Stimulated activated CD4-positive, alpha-beta T cell treated with anti-CD3 and anti-CD28 coated beads, Interleukin-12 subunit alpha, Interleukin-12 subunit beta, amount 100 ng/mL, for 48 hours (primary cell): ENCODE results near the gene RMDN3.

ENCODE experiments used
- DNase-seq, 3 donors: peaks; one replicate each; pipeline ENCODE4 v3.0.0-alpha.2; 2020; ENCODE audit warnings: low read depth in 2 of 3, low spot score in 1 of 3

RMDN3 gene, protein sequence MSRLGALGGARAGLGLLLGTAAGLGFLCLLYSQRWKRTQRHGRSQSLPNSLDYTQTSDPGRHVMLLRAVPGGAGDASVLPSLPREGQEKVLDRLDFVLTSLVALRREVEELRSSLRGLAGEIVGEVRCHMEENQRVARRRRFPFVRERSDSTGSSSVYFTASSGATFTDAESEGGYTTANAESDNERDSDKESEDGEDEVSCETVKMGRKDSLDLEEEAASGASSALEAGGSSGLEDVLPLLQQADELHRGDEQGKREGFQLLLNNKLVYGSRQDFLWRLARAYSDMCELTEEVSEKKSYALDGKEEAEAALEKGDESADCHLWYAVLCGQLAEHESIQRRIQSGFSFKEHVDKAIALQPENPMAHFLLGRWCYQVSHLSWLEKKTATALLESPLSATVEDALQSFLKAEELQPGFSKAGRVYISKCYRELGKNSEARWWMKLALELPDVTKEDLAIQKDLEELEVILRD

DNA sequence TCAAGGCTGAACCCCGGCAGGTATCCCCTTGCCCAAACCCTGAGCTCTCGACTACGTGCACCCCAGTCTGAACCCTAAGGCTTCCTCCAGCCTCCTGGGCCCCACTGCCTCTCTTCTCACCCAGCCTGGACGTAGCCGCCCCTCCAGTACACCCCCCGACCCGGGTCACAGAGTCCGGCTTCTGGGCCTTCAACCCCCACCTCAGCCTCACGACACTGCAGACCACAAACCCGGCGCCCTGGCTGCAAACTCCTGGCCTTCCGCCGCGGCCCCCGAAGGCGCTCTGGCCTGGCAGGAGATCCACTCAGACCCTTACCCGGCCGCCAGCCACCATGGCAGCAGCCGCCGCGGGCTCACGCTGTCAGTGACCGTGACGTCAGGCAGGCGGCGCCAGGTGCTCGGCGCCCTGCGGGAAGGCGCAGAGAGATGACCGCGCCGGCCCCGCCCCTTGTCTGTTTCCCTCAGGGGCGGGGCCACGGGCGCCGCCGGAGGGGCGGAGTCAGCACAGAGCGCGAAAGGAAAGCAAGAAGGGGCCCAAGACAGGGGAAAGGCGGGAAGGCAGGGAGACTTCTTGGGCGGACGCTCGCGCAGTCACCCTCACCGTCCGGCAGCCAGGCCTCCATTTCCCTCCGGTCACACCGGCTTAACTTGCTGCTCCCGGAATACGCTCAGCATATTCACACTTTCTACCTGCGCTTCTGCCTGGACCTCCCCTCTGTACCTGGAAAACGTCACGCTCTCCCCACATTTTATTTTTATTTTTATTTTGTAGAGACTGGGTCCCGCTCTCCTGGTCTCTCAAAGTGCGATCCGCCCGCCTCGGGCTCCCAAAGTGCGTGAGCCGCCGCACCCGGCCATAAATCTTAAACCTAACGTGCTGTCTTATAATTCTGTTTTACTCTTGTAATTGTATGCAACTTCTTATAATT, at the start of gene RMDN3:
Gene RMDN3 (minus strand): TSS at position 372 of the 929 bp plus-strand sequence. CDS start 471 bp downstream, outside the sequence.
- DNase-seq, result peak; percentile 89 to 92 (median 91)

DNA sequence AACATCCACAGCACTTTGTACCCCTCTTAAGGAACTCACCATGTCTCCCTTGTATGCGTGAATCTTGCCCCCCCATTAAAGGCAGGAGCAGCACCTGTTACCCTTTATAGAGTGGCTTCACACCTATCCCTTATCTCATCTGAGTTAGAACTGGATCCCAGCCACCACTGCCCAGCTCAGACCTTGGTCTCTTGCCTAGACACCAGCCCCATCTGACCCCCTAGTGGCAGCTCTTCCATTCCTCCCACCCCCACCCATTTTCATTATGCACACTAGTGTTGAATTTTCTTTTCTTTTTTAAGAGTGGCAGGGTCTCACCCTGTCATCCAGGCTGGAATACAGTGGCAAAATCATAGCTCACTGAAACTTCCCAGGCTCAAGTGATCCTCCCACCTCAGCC, 48.6 kb upstream of the RMDN3 start:
- no peak for DNase-seq

DNA sequence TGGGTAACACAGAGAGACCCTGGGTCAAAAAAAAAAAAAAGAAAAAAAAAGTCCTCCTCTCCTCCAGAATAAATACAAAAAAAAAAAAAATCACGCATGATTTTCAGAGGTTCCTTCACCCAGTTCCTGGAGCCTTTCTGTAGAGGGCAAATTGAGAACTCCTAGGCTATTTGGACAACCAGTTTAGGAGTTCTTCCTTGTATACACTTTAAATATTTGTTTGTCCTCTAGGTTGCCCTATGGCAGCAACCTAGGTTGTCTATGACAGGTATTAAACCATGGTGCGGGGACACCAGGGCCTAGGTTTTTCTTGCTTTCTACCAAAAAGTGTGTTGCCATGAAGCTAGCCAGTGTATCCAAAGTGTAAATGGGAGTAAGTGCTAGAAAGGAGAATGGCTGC, 48.0 kb upstream of the RMDN3 start:
- DNase-seq, result no peak

DNA sequence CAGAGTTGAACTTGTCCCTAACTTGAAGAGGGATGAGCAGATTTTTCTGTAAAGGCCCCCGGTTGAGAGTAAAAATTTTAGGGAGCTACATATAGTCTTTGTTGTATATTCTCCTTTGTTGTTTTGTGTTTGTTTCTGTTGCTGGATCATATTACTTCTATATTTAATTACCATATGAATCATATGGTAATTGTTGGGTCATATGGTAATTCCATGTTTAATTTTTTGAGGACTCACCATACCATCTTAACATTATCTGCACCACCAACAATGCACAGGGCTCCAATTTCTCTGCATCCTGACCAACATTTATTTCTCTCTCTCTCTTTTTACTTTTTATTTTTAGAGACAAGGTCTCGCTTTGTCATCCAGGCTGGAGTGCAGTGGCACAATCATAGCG, 44.5 kb upstream of the RMDN3 start:
- DNase-seq, result no peak

DNA sequence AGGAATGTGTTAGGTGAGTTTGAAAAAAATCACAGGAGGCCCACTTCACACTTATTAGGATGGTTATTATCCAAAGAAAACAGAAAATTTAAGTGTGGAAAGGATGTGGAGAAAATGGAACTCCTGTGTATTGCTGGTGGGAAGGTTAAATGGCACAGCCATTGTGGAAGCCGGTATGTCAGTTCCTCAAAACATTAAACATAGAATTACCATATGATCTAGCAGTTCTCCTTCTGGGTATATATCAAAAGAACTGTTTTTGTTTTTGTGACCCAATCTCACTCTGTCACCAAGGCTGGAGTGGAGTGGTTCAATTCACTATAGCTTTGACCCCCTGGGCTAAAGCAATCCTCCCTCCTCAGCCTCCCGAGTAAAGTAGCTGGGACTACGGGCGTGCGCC, 41.5 kb upstream of the RMDN3 start:
- no peak for DNase-seq

DNA sequence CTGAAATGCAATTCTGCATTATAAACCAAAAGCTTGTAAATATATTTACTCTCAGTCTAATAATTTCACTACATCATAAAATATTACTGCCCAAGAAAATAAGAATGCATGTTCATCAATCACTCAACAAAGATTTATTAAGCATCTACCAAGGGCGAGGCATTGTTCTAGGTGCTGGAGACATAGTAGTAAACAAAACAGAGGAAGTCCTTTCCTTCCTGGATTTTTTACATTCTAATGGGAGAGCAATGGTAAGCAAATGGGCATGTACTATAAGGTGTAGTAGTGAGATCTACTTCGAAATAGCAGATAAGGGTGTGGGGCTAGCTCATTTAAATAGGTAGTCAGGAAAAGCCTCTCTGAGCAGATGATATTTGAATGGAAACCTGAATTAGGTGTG, 41.0 kb upstream of the RMDN3 start:
- no peak for DNase-seq

DNA sequence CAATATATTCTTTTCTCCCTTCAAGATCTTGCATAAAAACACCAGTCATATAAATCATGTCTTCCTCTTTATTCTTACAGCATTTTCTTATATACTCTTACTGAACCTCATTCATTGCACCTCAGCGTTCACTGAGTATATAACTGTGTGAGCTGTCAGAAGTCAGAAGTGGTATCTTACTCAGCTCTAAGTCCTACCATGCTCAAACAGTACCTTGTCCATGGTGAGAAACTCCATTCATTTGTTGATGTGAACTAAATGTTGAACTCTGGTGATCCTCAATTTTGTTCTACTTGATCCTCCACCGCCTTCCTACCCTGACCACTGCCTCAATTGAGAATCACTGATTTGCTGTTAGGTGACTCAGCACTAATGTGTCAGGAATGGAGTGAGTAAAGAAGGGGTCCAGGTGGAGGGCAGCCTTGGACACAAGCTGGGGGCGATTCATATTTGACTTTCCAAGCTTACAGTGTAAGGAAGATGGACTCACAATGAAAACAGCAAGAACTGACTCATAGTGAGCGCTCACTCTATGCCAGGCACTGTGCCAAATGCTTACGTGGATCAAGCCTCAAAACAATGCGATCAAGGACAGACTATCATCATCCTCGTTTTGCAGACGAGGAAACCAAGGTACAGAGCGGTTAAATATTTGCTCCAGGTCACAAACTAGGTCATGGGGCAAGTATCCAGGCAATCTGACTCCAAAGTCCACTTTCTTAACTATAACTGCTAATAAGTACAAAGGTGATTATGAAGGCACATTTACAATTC, 38.3 kb upstream of the RMDN3 start:
- DNase-seq, result peak; percentile 25 to 29 (median 28)

DNA sequence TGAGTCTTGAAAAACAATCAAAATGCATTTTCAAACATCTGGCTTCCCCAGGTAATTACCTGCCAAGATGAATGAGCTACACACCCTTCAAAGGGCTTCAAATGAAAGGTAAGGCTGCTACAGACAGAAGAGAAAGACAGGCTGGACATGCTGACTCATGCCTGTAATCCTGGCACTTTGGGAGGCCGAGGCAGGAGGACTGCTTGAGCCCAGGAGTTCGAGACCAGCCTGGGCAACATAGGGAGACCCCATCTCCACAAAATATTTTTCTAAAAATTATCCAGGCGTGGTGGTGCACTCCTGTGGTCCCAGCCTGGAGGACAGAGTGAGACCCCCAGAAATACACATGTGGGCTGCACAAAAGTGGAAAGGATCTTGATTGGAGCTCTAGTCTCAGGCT, 37.3 kb upstream of the RMDN3 start:
- no peak for DNase-seq

DNA sequence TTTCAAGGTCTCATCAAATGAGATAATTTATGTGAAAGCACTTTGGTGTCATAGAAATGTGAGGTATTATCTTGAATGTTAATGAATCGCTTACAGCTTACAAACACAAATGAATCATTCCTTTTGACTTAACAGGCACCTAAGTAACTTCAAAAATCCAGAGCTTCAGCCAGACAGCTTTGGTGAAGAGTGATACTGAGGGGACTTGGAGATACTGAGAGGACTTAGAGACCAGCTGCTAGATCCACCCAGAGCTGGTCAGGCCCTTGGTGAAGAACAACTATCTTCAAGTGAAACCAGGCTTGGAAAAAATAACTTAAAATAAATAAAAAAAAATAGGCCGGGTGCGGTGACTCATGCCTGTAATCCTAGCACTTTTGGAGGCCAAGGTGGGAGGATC, 35.7 kb upstream of the RMDN3 start:
- DNase-seq, result no peak

DNA sequence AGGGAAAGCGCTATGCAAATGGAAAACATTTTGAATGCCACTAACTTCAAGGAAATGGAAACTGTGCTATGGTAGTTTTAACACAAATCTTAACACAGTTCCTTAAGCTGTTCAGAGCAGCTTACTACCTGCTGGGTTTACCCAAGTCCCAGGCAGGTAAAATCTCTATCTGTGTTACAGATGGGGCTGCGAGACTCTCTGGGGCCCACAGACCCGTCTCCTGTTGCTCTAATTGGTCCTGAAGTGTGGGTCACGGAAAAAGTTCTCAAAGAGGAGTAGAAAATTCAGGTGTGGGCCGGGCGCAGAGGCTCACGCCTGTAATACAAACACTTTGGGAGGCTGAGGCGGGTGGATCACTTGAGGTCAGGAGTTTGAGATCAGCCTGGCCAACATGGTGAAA, 34.9 kb upstream of the RMDN3 start:
- no peak for DNase-seq

DNA sequence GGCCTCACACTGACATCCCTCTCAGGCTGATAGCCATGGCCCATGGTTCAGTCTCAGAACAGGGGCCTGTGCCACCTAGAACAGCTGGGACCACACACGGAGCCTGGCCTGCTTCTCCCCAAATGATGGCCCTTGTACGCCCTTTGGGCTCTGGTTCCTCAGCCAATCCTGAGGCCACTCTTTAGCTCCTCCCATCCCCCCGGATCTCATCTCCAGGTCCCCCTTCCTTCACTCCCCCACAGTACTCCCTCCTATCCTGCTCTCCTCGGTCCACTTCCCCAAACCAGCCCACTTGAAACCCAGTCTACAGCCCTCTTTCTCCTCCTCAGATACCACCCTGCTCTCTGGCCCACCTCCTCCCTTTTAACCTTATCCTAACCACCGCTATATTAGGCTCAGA, 34.1 kb upstream of the RMDN3 start:
- DNase-seq, result no peak

DNA sequence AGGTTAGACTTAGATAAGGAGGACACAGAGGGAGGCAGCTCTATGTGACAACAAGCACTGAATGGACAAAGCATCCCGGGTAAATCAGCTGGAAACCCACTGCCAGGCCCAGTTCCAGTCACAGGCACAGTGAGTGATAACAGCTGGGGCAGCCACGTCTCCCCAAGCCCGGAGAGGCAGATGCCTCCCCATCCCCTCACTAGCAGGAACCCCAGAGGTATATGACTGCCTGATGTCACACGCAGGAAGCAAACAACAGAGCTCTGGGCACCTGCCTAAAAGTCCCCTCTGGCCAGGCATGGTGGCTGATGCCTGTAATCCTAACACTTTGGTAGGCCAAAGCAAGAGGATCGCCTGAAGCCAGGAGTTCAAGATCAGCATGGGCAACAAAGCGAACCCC, 32.9 kb upstream of the RMDN3 start:
- no peak for DNase-seq

DNA sequence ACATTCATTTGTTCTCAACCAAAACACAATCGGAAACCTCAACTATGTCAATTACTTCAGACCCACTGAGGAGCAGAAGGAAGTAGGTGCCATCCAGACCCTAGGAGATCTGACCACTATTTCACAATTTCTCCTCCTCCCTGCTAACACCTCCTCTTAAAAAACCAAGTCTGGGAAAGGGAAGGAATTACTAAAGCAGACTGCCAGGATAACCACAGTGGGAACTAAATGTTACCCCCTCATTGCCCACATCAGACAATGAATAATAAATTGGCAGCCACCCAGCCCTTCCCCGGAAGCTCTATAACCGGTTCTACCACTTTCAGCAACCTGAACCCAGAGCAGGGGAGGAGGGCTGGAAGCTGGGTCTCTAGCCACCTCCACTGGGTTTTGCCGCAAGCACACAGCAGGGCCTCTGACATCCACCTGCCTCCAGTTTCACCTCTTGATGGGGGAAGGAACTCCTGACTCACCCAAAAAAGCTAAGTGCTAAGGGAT, 32.3 kb upstream of the RMDN3 start:
- DNase-seq, result peak; percentile 47 to 56 (median 55)

DNA sequence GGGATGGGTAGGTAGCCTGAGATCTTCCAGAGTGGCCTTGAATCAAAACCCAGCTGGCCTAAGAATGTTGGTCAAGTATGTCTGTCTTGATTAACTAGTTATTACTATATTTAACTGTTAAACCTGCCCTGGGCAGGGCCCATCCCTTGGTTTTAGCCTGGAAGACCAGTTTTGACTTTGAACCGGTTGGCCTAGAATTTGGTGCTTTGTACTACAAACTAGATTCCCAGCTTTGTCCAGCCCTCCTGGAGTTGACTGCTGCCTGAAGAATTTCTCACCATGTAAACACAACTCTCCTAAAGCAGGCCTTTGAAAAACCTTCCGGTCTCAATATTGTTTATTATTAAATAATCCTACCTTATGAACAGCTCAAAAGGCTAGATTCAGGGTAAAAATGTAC, 30.8 kb upstream of the RMDN3 start:
- DNase-seq, result no peak

DNA sequence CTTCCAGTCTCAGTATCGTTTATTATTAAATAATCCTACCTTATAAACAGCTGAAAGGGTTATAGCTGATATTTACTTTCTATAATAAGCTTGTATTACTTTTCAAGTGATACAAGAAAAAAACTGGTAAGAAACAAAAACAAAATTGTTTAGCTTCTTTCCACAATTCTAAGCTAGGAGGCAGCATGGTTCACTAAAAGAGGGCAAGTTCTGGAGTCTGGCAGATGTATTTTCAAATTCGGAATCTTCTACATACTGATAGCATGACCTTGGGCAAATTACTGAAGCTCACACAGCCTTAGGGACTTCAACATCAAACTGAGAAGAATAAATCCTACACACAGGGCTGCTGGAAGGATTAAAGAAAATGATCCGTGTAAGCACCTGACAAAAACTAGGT, 30.1 kb upstream of the RMDN3 start:
- DNase-seq, result no peak

DNA sequence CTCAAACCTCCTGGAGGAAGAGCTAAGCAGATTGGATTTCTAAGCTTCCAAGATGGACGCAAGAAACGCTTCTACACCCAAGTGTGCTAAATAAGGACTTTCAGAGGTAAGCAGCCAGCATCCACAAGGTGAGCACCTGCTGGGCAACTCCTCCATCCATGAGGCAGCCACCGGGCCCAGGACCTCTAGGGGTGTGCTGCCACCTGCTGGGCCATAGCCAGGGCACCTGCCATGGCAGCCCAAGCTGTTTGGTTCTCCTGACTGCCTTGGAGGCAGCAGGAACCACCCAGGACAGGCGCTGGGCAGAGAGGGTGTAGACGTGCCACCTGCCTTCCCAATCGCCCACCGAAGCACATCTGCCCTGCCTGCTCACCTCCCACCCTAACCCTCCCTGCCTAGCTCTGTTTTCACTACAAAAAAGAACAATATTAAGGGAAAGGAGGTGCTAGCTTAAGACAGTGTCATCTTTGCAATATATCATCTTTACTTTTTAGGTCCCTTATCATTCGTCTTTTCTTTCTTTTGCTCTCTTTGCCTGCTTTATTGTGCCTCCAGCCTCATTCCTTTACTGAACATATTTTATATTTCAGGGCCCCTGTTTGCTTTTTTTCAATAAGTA, 27.7 kb upstream of the RMDN3 start:
- DNase-seq, result peak; percentile 51 to 69 (median 52)

DNA sequence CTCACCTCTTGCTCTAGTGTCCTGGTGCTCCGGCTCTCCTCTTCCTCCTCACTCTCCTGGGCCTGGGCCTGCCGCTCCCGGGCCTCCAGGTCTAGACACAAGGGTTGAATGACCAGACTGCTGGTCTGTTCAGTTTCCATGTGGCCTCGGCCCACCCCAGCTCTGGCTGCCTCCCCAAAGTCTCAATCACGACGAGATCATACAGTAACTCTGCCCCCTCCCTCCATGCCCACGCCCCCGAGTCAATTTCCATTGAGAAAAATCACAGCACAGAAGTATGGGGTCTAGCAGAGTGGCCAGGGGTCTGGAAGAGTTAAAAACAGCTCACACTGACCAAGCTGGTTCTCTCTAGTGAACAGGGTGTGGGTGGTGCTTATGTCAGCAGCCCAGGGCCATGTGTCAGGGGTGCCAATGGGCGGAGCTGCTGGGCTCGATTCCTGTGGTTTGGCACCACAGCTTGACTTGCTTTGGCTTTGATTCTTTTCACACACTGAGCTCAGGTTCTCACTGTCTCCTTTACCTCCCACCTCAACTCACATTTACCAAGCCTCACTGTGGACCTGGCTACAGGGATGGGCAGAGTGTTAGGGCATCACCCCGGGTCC, 21.6 kb upstream of the RMDN3 start:
- no peak for DNase-seq

DNA sequence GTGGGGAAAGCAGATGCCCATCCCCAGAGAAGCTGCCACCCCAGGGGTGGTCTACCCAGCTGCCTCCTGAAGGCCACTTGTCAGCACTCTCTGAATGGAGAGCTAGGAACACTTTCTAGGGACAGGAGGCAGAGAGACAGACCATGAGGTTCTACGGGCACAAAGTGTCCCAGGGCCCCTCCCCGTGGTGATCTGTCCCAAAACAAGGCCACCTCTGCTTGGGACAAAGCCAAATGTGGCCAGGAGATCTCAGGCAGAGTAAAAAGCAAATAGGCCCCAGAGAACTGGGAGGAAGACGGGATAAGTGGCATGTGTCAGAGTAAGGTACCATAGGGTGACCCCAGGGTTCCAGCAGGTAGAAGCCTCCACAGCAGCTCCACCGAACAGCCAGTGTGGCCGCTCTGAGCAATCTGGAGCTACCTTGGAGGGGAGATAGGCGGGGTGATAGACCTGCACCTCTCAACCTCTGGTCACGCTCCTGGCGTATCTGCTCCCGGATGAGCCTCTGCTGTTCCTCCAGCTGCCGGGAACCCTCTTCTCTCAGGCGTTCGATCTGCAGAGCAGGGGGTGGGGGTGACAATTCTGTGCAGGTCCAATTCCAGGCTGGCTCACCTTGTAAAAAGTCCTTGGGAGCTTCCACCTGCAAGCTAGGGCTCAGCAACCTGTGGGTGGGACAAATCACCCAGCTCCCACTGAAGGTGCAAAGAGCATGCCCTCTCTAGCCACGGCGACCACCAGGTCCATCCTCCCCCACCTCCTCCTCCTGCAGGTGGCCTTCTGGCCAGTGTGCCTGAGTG, 20.9 kb upstream of the RMDN3 start:
- DNase-seq, result no peak

DNA sequence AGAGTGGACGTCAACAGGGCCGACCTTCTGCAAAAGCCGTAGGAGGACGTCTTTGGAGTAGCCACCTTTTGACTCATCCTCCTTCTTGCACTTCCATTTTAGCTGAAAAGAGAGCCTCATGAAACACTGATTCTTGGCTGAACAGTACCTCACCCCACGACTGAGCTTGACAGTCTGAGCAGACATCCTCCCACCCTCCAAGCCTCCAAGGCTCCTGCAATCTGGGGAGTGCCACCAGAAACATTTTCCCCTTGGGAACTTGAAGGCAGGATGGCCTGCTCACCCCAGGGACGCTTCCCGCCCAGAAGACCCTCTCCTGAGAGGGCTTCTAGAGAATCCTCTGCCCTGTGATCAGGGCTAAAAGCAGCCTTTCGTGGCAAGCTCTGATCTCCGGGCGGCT, 20.0 kb upstream of the RMDN3 start:
- no peak for DNase-seq
